Renal cortex interstitium (tissue), 15 donors: ENCODE data around the gene OR4A5. TPM values are rescaled to one million over a fixed set of nuclear protein-coding genes. Genes with fewer than 3 reads are reported as not detected.
"Not testable (repeated sequence)": the region's sequence is repeated elsewhere in the genome, so short reads cannot be mapped to it uniquely, and the experiment has no call there.

Experiments used
- DNase-seq, 11 donors: peaks; one replicate each; pipeline ENCODE4 v3.0.0-alpha.2; 2013; ENCODE audit warnings: low read depth in 9 of 11, low spot score in 4 of 11; ENCODE audit errors: extremely low read depth in 1 of 11
- long read RNA-seq, 16 experiments: transcript quantifications; one replicate each; lab custom pipeline, GENCODE V29; 2026
- polyA plus RNA-seq, 3 donors: library from polyadenylated mRNA; unstranded; fragments of 120-200 nt; gene quantifications; one replicate each; pipeline ENCODE4 v1.2.1, GENCODE V29; 2013; ENCODE audit not compliant: insufficient read length in 3 of 3

The OR4A5 gene, protein sequence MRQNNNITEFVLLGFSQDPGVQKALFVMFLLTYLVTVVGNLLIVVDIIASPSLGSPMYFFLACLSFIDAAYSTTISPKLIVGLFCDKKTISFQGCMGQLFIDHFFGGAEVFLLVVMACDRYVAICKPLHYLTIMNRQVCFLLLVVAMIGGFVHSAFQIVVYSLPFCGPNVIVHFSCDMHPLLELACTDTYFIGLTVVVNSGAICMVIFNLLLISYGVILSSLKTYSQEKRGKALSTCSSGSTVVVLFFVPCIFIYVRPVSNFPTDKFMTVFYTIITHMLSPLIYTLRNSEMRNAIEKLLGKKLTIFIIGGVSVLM
- not detected for polyA plus RNA-seq
- long read RNA-seq, donor 1: 0 reads
- long read RNA-seq, donor 2: 0 reads
- long read RNA-seq, donor 3: 0 reads
- long read RNA-seq, donor 4: 0 reads
- long read RNA-seq, donor 5: 0 reads
- long read RNA-seq, donor 6: 0 reads
- long read RNA-seq, donor 7: 0 reads
- long read RNA-seq, donor 8: 0 reads
- long read RNA-seq, donor 9: 0 reads
- long read RNA-seq, donor 10: 0 reads
- long read RNA-seq, donor 11: 0 reads
- long read RNA-seq, donor 12: 0 reads
- long read RNA-seq, donor 13: 0 reads
- long read RNA-seq, donor 14: 0 reads
- long read RNA-seq, donor 15: 0 reads
- long read RNA-seq, donor 16: 0 reads

DNA sequence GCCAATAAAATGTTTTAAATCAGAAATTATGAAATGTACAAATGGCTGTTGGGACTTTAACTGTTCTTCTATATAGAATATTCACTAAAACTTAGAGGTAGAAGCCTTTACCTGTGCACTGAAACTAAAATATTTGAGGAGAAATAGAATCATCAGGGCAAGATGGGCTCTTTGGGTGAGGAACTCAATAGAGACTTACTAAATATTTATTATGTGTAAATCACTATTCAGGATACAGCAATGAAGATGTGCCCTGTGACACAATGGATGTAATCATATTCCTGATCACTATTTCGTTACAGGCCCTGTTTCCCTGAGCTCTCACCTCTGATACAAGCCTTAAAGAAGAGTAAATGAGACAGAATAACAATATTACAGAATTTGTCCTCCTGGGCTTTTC is at the start of gene OR4A5:
TSS of gene OR4A5 (plus strand) at position 301 of the 400 bp plus-strand sequence. CDS start at position 354, 53 bp downstream.
- not testable (repeated sequence) for DNase-seq

DNA sequence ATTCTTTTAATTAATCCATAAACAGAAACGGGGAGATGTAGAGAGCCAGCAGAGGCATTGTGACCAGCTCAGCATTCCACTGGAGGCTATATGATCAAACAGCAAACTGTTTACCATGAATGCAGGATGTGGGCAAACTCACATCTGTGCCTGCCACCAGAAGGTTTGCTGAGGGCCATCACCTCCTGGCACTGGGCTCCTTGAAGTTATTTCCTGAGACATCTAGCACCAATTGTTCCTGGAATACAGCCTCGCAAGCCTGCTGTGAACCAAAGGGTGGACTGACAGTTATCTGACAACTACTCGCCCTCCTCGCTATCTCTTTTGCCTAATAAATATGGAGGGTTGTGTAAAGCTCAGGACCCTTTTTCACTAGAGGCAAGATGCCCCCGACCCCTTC is 13.5 kb downstream of the OR4A5 start:
- not testable (repeated sequence) for DNase-seq

Other genes starting within 250 kb of the OR4A5 start
- not detected for gene OR4C46, start 102.8 kb upstream of the OR4A5 start, polyA plus RNA-seq